DOHH2 (cell line): Measurements from ENCODE around the gene TWF2.
"Not testable (repeated sequence)": the region's sequence is repeated elsewhere in the genome, so short reads cannot be mapped to it uniquely, and the experiment has no call there.

Experiments
- H3F3A ChIP-seq: fragments of 200-600 bp; sonication (generic), shearing (Covaris generic); 2 replicates; pipeline ENCODE4 v1.6.0; 2016; ENCODE audit warnings: antibody characterized with exemption, mild to moderate bottlenecking; ENCODE audit not compliant: control insufficient read depth, insufficient read depth
- H3K27ac ChIP-seq: fragments of 200-600 bp; sonication (generic); 2 replicates; pipeline ENCODE4 v1.5.1; 2014; ENCODE audit warnings: low read depth, mild to moderate bottlenecking, low read length, moderate library complexity
- H3K27me3 ChIP-seq: fragments of 200-600 bp; sonication (generic); 2 replicates; pipeline ENCODE4 v1.6.1; 2014; ENCODE audit warnings: mild to moderate bottlenecking, low read length, mixed read lengths; ENCODE audit not compliant: control insufficient read depth
- H3K36me3 ChIP-seq: fragments of 200-600 bp; sonication (generic); 2 replicates; pipeline ENCODE4 v1.6.1; 2014; ENCODE audit warnings: mild to moderate bottlenecking, low read length, moderate library complexity, mixed read lengths; ENCODE audit not compliant: control insufficient read depth
- H3K4me1 ChIP-seq: fragments of 200-600 bp; sonication (generic); 2 replicates; pipeline ENCODE4 v1.6.1; 2014; ENCODE audit warnings: mild to moderate bottlenecking, low read length, mixed read lengths; ENCODE audit not compliant: control insufficient read depth
- H3K4me2 ChIP-seq: fragments of 200-600 bp; sonication (generic); 2 replicates; pipeline ENCODE4 v1.6.0; 2014; ENCODE audit warnings: mild to moderate bottlenecking, low read length, moderate library complexity
- H3K4me3 ChIP-seq: fragments of 200-600 bp; sonication (generic); 2 replicates; pipeline ENCODE4 v1.5.1; 2014; ENCODE audit warnings: mild to moderate bottlenecking, low read length, mixed read lengths
- H3K79me2 ChIP-seq: fragments of 200-600 bp; sonication (generic); 2 replicates; pipeline ENCODE4 v1.6.1; 2014; ENCODE audit warnings: mild to moderate bottlenecking, low read length, mixed read lengths; ENCODE audit not compliant: control insufficient read depth
- H3K9me2 ChIP-seq: fragments of 200-600 bp; sonication (generic); replicated peaks from 2 replicates; pipeline ENCODE4 v1.6.1; 2014; ENCODE audit warnings: mild to moderate bottlenecking, low read length, mixed read lengths; ENCODE audit not compliant: control insufficient read depth
- H3K9me3 ChIP-seq: fragments of 200-600 bp; sonication (generic); 2 replicates; pipeline ENCODE4 v1.6.1; 2014; ENCODE audit warnings: antibody characterized with exemption, low read length, mixed read lengths; ENCODE audit not compliant: control insufficient read depth, insufficient read depth
- H4K20me1 ChIP-seq: fragments of 200-600 bp; sonication (generic); 2 replicates; pipeline ENCODE4 v1.6.0; 2014; ENCODE audit warnings: low read depth, mild to moderate bottlenecking, antibody characterized with exemption, low read length, moderate library complexity; ENCODE audit not compliant: control insufficient read depth, insufficient read depth
- CTCF ChIP-seq: fragments of 200-600 bp; sonication (generic); IDR thresholded peaks from one replicate; pipeline ENCODE4 v1.5.1; 2014; ENCODE audit warnings: antibody characterized with exemption, mild to moderate bottlenecking, low read depth, low read length; ENCODE audit not compliant: poor library complexity, severe bottlenecking
- EZH2phosphoT487 ChIP-seq: fragments of 200-600 bp; sonication (generic); IDR thresholded peaks from 2 replicates; pipeline ENCODE4 v1.6.1; 2017; ENCODE audit warnings: borderline replicate concordance, mild to moderate bottlenecking, antibody characterized with exemption, low read length, moderate library complexity, mixed read lengths

TWF2 gene

GRCh38 chr3:52277071-52277964 lies 38.4 kb upstream of the TWF2 start:
- peaks cover 23% of the 10 kb centered on the region; the same call in 1 of the 2 replicates for H4K20me1 ChIP-seq
- H3K27ac ChIP-seq = peak overlapping the region; percentile 70
- peaks cover 72% of the 10 kb centered on the region for H3K79me2 ChIP-seq
- peak overlapping the region; percentile 92 for H3K4me2 ChIP-seq
- peaks cover 14% of the 10 kb centered on the region for H3F3A ChIP-seq
- peak overlapping the region; percentile 84 for H3K4me3 ChIP-seq
- peaks cover 43% of the 10 kb centered on the region for H3K4me1 ChIP-seq
- H3K9me3 ChIP-seq = no peaks in the 10 kb centered on the region
- TF ChIP-seq EZH2phosphoT487 (no peak), CTCF (no peak)
- peaks cover 56% of the 10 kb centered on the region for H3K36me3 ChIP-seq
- H3K9me2 ChIP-seq = no peaks in the 10 kb centered on the region
- H3K27me3 ChIP-seq = no peaks in the 10 kb centered on the region

GRCh38 chr3:52274781-52275180 lies 35.8 kb upstream of the TWF2 start:
- peaks cover 80% of the 10 kb centered on the region for H3K36me3 ChIP-seq
- H3K9me3 ChIP-seq = not testable (repeated sequence)

GRCh38 chr3:52272831-52273230 lies 33.9 kb upstream of the TWF2 start:
- Histone ChIP-seq H3K79me2 (peaks cover 100% of the 10 kb centered on the region), H3K27ac (no peak overlapping the region), H3K9me2 (no peaks in the 10 kb centered on the region), H4K20me1 (peaks cover 30% of the 10 kb centered on the region; the same call in 1 of the 2 replicates), H3K4me1 (peaks cover 42% of the 10 kb centered on the region), H3K36me3 (peaks cover 95% of the 10 kb centered on the region), H3K9me3 (no peaks in the 10 kb centered on the region), H3F3A (no peaks in the 10 kb centered on the region), H3K4me3 (no peak overlapping the region), H3K27me3 (no peaks in the 10 kb centered on the region), H3K4me2 (peak overlapping the region; percentile 4)
- no peak for TF ChIP-seq CTCF
- TF ChIP-seq EZH2phosphoT487 = no peak

More at GRCh38 chr3:52274781-52275180, 35.8 kb upstream of the TWF2 start:
- Histone ChIP-seq H3K79me2 (peaks cover 98% of the 10 kb centered on the region), H4K20me1 (peaks cover 30% of the 10 kb centered on the region; the same call in 1 of the 2 replicates), H3K4me2 (0 out of 2 replicates have a peak overlapping the region, but pooled peaks have one; percentile 9), H3K4me1 (peaks cover 51% of the 10 kb centered on the region)
- not testable (repeated sequence) for H3F3A ChIP-seq, H3K27ac ChIP-seq, H3K4me3 ChIP-seq, H3K9me2 ChIP-seq, H3K27me3 ChIP-seq

GRCh38 chr3:52272172-52272571 lies 33.2 kb upstream of the TWF2 start:
- H3K4me3 ChIP-seq, H3K4me2 ChIP-seq, H3K9me3 ChIP-seq, H3K9me2 ChIP-seq, H3F3A ChIP-seq, H3K27ac ChIP-seq, H3K27me3 ChIP-seq: not testable (repeated sequence)
- H3K36me3 ChIP-seq = peaks cover 96% of the 10 kb centered on the region
- H3K79me2 ChIP-seq = peaks cover 100% of the 10 kb centered on the region
- peaks cover 42% of the 10 kb centered on the region for H3K4me1 ChIP-seq
- H4K20me1 ChIP-seq = peaks cover 29% of the 10 kb centered on the region; the same call in 1 of the 2 replicates
